ENCODE data around the gene DDX49.
"Not testable (repeated sequence)": the region's sequence is repeated elsewhere in the genome, so short reads cannot be mapped to it uniquely, and the experiment has no call there.

DDX49 gene

DNA sequence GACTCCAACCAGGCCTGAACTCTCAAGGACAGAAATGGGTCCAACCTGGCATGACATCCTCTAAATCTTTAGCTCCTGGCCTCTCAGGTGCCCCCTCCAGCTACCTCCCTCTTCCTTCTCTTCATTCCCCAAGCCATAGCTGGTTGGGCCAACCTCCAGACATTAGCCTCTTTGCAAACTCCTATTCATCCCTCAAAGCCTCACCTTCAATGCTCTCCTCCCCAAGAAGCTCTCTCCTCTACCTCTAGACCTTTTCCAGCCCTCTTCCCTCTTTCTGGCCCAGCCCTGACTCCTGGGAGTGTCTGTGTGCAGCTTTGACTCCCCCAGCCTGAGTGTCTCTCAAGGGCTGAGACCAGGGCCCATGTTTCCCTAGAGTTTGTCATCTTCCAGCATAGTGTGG lies 26.8 kb downstream of the DDX49 start:
- DNase-seq, result no peak

DNA sequence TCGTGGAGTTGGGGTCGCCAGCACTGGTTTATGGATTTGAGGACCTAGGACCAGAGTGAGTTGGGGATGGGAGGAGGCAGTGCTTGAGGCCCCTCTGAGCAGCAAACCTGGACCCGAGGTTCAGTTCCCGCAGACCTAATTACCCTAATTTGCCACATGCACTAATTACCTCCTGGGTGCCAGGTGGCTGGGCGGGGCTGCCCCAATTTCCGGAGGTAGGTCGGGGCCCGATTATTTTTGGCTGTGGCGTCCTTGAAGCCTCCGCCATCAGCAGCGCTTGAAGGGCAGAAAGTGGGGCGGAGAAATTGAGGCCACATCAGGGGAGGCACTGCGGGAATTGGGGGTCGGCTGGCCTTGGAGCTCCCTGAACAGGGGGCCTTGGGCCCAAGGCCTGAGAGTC lies 27.4 kb downstream of the DDX49 start:
- no peak for DNase-seq

DNA sequence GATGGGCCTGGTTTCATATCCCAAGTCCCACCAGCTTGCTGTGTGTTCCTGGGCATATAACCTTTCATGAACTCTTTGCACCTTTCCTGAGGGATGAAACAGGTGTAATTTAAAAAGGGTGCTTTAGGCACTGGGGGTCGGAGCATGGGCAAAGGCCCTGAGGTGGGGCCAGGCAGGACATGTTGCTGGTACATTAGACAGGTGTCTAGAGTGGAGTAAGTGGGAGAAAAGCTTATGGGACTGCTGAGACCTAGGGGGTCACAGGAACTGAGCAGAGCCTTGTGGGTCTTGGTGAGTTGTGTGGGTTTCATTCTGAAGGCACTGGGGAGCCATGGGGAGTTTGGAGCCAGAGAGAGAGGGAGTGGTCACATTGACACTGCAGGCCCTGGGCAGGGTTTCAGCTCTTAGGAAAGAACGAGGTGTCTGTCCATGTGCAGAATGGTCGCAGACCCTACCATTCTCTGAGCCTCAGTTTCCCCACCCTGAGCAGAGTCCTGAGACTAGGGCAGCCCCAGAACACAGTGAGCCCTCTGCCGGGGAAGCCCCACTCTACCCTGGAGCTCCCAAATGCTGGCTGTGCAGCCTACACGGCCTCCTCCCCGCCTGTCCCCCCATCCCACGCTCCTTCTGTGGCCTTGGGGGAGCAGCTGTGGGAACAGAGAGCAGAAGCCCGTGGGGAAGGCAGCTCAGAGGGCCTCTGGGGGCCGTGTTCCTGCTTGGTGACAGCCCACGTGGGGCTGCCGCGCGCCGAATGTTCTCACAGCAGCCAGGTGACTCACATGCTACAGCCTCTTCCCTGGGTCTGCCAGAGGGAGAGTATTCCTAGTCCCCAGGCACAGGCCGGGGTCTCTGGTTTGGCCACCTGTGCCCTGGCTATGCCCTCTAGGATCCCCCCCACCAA lies 28.8 kb downstream of the DDX49 start:
- DNase-seq, result no peak

DNA sequence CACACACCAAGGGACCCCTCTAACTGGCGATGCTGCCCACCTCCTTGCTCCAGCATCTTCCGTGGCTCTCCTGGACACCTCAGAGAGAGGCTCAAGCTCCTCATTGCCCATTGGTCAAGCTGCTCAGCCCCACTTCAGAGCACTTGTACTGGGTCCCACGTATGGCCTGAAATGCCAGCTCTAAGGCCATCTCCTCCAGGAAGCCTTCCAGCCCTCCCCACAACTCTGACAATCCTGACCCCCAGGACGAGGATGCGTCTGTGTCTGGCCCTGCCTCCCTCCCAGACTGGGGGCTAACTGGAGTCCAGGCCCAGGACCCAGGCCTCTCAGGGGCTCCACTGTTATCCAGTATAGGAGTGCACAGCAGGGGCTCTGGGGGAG lies 29.5 kb downstream of the DDX49 start:
- no peak for DNase-seq

DNA sequence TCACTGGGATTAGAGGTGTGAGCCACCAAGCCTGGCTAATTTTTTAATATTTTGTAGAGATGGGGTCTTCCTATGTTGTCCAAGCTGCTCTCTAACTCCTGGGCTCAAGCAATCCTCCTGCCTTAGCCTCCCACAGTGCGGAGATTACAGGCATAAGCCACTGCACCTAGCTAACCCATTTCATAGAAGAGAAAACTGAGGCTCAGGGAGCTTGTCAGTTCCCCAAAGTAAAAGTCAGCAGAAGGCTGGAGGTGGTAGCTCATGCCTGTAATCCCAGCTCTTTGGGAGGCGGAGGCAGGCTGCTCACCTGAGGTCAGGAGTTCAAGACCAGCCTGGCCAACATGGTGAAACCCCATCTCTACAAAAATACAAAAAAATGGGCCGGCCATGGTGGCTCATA lies 30.3 kb downstream of the DDX49 start:
- DNase-seq, result no peak

DNA sequence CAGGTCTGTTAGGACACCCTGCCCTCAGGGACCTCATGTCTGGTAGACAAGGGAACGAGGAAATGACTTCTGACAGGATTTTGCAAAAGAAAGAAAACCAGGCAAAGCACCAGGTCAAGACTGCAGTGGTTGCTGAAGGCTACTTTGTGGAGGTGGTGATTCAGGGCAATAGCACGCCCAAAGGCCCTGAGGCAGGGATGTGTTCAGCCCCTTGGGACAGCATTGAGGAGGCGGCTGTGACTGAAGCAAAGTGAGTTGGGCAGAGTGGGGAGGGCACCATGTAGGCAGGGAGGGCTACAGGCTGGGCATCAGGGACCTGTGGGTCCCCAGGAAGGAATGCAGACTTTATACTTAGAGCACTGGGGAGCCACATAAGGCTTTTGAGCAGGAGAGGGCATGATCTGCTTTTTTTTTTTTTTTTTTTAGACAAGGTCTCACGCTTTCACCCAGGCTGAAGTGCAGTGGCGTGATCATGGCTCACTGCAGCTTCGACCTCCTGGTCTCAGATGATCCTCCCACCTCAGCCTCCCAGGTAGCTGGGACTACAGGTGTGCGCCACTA lies 32.3 kb downstream of the DDX49 start:
- DNase-seq, result no peak

DNA sequence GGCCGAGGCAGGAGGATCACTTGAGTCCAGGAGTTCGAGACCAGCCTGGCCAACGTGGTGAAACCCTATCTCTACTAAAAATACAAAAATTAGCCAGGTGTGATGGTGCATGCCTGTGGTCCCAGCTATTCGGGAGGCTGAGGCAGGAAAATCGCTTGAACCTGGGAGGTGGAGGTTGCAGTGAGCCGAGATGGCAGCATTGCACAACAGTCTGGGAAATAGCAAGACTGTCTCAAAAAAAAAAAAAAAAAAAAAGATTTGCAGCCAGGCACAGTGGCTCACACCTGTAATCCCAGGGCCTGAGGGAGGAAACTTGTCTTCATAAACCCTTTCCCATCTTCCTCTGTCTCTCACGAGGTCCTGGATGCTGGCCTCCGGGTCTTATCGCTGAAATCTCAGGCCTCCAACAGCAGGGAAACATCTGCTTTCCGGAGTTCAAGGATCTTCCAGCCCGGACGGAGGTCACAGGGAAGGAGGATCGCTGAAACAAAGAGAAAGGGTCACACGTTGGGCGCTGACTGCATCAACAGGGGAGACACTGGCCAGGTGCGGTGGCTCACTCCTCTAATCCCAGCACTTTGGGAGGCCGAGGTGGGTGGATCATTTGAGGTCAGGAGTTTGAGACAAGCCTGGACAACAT lies 33.0 kb downstream of the DDX49 start:
- not testable (repeated sequence) for DNase-seq

DNA sequence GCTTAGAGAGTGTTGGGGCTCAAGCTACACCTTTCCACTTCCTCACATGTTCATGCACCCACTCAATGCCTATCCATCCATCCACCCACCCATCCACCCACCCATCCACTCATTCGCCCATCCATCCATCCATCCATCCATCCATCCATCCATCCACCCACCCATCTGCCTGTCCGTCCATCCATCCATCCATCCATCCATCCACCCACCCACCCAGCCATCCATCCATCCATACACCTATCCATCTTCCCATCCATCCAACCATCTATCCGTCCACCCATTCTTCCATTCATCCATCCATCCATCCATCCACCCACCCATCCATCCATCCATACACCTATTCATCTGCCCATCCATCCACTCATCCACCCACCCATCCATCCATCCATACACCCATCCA lies 34.6 kb downstream of the DDX49 start:
- no peak for DNase-seq

DNA sequence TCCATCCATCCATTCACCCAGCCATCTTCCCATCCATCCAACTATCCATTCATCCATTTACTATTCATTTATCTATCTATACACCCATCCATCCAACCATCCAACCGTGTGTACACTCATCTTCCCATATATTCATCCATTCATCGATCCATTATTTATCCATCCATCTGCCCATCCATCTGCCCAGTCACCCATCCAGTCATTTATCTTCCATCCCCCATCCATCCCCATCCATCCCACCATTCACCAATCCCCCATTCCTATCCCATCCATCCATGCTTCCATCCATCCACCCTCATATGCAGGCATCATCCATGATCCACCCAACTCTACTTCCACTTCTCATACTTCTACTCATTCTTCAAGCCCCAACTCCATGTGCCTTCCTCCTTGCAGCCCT lies 35.5 kb downstream of the DDX49 start:
- DNase-seq, result no peak

DNA sequence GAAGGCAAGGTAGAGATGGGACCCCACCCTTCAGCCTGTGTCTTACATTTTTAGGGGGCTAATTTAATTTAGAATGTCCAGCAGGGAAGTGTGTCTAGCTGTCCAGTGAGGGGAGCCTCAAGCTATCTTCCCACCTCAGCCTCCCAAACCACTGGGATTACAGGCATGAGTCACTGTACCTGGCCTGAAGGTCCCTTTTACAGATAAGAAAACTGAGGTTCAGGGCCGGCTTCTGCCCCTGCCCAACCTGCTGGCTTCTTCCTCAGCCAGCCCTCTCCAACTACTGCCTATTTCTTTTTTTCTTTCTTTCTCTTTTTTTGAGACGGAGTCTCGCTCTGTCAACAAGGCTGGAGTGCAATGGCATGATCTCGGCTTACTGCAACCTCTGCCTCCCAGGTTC lies 40.9 kb downstream of the DDX49 start:
- no peak for DNase-seq

DNA sequence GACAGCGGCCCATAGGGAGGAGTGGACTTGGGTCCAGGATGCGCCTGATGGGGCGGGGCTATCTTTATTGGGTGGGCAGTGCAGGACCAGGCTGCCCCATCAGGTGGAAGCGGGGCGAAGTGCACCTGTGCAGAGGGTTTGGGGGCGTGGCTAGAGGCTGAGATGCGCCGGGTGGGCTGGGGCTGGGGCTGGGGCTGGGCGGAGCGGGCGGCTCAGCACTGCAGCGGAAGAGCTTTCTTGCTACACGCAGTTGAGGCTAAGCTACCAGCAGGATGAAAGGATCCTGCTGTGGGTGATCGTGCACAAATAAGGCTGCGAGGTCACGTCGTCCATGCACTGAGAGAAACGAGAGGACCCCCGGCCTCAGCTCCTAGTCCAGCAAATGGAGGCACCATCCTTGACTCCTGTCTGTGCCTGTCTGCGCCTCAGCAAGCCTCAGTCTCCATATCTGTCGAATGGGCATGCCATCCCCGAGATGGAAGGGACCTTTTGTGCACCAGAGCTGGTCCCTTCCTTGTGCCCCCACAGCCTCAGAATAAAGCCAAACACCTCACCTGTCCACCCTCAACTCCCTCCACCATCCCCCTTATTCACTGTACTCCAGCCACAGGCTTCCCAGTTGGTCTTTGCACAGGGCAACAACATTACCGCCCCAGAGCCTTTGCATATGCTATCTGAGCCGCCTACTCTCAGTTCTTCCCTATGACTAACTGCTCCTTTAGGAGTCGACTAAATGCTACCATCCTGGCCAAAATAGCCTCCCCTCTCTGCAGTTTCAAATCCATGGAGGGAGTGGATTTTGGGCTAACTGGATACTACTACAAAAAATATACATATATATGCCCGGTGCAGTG lies 42.5 kb downstream of the DDX49 start:
- peak; percentile 34 for DNase-seq

DNA sequence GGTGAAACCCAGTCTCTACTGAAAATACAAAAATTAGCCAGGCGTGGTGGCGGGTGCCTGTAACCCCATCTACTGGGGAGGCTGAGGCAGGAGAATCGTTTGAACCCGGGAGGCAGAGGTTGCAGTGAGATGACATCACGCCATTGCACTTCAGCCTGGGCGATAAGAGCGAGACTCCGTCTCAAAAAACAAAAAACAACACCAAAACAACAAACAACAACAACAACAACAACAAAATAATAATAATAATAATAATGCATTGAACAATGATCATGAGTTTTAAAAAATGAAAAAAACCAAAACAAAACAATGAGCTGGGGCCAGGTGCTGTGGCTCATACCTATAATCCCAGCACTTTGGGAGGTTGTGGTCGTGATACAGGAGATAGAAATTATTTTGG lies 44.6 kb downstream of the DDX49 start:
- DNase-seq, result no peak

DNA sequence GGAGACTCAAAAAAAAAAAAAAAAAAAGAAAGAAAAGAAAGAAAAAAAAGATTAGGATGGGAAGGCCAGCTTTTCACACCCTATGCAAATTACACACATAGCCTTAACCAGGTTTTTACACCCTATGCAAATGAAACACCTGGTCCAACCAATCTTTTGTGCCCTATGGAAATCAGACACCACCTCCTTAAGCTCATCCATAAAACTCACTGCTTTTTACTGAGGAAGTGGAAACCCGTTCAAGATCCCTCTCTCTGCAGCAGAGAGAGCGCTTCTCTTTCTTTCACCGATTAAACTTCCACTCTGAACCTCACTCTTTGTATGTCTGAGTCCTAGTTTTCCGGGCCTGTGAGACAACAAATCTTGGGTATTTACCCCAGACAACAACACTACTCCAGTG lies 46.8 kb downstream of the DDX49 start:
- peak; percentile 23 for DNase-seq

DNA sequence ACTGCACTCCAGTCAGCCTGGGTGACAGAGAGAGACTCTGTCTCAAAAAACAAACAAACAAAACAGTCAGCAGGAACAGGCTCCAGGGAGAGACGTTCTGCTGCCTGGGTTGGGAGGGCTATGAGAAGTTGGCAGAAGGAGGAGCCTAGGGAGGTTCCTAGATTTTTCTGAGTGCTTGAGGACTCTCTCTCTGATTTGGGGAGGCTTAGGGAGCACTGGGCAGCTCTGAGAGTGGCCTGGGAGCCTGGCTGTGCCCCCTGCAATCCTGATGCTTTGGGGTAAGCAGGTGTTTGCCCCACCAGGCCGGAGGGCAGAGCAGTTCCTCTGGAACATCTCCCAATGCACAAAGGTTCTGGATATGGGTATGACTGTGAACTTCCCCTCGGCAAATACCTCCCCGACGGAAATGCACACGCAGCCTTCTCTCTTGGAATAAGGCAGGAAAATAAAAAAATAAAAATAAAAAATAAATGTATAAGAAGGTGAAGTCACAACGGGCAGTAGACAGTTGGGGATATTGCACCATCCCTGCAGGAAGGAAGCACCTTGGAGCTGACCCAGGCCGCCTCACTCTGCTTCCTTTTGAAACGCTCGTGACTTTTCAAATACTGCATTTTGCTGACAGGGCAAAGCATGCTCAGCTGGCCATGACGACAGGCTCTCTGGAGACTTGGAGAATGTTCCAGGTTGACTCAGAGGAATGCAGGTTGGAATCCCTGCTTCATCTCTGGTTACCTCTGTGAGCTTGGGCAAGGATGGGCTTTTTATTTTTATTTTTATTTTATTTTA lies 48.0 kb downstream of the DDX49 start:
- DNase-seq, result peak; percentile 36

DNA sequence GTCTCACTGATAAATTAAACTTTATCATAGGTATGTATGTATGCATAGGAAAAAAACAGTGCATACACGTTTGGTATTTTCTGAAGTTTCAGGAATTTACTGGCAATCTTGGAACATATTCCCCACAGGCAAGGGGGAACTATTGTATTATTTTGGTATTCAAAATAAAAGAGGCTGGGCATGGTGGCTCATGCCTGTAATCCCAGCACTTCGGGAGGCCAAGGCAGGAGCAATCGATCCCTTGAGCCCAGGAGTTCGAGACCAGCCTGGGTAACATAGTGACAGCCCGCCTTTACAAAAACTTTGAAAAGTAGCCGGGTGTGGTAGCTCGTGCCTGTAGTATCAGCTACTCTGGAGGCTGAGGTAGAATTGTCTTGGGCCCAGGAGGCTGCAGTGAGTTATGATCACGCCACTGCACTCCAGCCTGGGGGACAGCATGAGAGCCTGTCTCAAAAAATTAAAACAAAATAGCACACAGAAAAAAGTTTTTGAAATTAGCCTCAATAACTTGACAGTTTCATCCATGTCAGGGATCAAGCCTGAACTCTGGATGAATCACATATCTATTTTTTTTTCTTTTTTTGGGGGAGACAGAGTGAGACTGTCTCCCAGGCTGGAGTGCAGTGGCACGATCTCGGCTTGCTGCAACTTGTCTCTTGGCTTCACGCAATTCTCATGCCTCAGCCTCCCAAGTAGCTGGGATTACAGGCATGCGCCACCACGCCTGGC lies 50.6 kb downstream of the DDX49 start:
- DNase-seq, result no peak

DNA sequence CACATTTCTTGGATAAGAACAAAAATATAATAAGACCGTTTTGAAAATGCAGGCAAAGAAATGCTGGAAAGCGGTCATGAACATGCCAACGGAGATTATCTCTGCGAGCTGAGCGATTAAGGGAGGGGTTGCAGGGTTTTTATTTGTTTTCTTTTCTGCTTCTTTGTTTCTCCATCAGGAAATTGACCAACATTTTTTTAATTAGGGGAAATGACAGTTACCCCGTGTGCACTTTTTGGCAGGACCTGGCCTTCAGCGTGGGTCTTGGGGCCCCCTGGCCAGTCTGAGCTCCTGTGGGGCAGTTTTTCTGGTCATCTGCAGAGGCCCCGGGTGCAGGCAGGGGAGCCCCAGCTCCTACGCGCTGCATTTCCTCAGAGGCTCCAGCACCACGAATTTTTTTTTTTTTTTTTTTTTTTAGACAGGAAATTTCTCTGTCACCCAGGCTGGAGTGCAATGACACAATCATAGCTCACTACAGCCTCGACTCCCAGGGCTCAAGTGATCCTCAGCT lies 52.8 kb downstream of the DDX49 start:
- DNase-seq, result no peak

DNA sequence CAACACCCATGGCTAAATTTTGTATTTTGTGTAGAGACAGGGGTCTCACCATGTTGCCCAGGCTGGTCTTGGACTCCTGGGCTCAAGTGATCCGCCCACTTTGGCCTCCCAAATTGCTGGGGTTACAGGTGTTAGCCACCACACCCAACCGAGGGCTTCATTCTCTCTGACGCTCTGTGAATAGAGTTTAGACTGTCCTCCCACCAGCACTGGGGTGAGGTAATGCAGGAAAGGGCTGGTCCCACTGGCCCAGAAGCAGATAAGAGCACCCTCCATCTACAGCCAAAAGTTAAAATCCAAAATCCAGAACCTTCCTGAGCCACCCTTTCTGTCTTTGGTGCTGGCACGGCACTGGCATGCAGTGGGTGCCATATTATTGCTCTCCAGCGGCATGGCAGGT lies 53.3 kb downstream of the DDX49 start:
- DNase-seq, result no peak

DNA sequence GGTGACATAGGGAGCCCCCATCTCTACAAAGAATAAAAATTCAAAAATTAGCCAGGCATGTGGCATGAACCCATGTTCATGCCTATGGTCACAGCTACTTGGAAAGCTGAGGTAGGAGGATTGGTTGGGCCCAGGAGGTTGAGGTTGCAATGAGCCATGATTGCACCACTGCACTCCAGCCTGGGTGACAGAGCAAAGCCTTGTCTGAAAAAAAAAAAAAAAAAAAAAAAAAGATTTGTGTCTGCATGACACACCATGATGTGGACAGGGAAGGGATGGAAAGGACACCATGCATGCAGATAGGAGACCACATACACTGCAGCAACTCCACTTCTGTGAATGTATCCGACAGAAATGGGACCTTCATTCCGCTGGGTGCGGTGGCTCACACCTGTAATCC lies 55.5 kb downstream of the DDX49 start:
- no peak for DNase-seq

DNA sequence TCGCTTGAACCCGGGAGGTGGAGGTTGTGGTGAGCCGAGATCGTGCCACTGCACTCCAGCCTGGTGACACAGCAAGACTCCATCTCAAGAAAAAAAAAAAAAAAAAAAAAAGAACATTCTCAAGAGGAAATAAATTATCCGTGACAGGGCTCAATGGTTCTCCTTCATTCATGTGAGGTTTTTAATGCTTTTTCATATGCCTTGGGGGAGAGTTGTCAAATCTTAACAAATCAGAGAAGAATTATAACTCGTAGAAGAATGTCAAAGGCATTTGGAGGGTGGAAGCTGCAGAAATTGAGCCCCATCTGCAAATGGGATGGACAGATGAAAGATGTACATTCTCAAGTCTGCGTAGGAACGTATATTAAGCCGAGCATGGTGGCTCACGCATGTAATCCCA lies 56.4 kb downstream of the DDX49 start:
- no peak for DNase-seq

Measured in NCI-H510A treated with DMSO at 0.1 percent for 48 hours (cell line).